ENCODE data around the gene CCR3.

CCR3 gene

GRCh38 chr3:46209053-46209452 lies 33.2 kb upstream of the CCR3 start:
- TF ChIP-seq CTCF (IDR thresholded peaks at IDR 0.05; ENCODE audit: low read depth, low read length), result no peak
- no peak for DNase-seq (ENCODE audit: low read depth in 2 of 2)
- no peak overlapping the region for H3K4me3 ChIP-seq (replicated peaks in 1 of 2; ENCODE audit: low read depth in 2 of 2, low read length in 2 of 2)

GRCh38 chr3:46209746-46210470 lies 32.4 kb upstream of the CCR3 start:
- no peak overlapping the region for H3K4me3 ChIP-seq (replicated peaks in 1 of 2; ENCODE audit: low read depth in 2 of 2, low read length in 2 of 2)
- TF ChIP-seq CTCF (IDR thresholded peaks at IDR 0.05; ENCODE audit: low read depth, low read length), result no peak
- DNase-seq (ENCODE audit: low read depth in 2 of 2), result peak in 1 of 2 donors; percentile 22

- no peak overlapping the region for H3K4me3 ChIP-seq (replicated peaks in 1 of 2; ENCODE audit: low read depth in 2 of 2, low read length in 2 of 2)
- DNase-seq (ENCODE audit: low read depth in 2 of 2), result no peak
- TF ChIP-seq CTCF (IDR thresholded peaks at IDR 0.05; ENCODE audit: low read depth, low read length), result no peak
Measured at GRCh38 chr3:46212101-46212500, 30.2 kb upstream of the CCR3 start.

GRCh38 chr3:46213201-46213600 lies 29.1 kb upstream of the CCR3 start:
- no peak for TF ChIP-seq CTCF (IDR thresholded peaks at IDR 0.05; ENCODE audit: low read depth, low read length)
- no peak for DNase-seq (ENCODE audit: low read depth in 2 of 2)
- no peak overlapping the region for H3K4me3 ChIP-seq (replicated peaks in 1 of 2; ENCODE audit: low read depth in 2 of 2, low read length in 2 of 2)

- DNase-seq (ENCODE audit: low read depth in 2 of 2), result no peak
Measured at GRCh38 chr3:46214751-46215352, 27.4 kb upstream of the CCR3 start.

GRCh38 chr3:46215810-46216414 lies 26.3 kb upstream of the CCR3 start:
- DNase-seq (ENCODE audit: low read depth in 2 of 2), result peak in 1 of 2 donors; percentile 39
- H3K4me3 ChIP-seq (replicated peaks in 1 of 2; ENCODE audit: low read depth in 2 of 2, low read length in 2 of 2), result no peak overlapping the region
- TF ChIP-seq CTCF (IDR thresholded peaks at IDR 0.05; ENCODE audit: low read depth, low read length), result no peak

More at GRCh38 chr3:46214751-46215352, 27.4 kb upstream of the CCR3 start:
- no peak overlapping the region for H3K4me3 ChIP-seq (replicated peaks in 1 of 2; ENCODE audit: low read depth in 2 of 2, low read length in 2 of 2)
- TF ChIP-seq CTCF (IDR thresholded peaks at IDR 0.05; ENCODE audit: low read depth, low read length), result peak; percentile 24
